Measurements from ENCODE around the gene ALCAM.

Gene ALCAM

GRCh38 chr3:105366326-105367062, at the start of gene ALCAM:
ALCAM (plus strand) TSS chr3:105366909.
- DNase-seq: peak; percentile 92

GRCh38 chr3:105317841-105318240, 48.9 kb upstream of the ALCAM start:
- no peak for DNase-seq

GRCh38 chr3:105322570-105323273, 44.0 kb upstream of the ALCAM start:
- DNase-seq: no peak

- DNase-seq: no peak
Measured at GRCh38 chr3:105323274-105323599, 43.5 kb upstream of the ALCAM start.

- DNase-seq: no peak
Measured at GRCh38 chr3:105324951-105325350, 41.8 kb upstream of the ALCAM start.

GRCh38 chr3:105327662-105328337, 38.9 kb upstream of the ALCAM start:
- no peak for DNase-seq

- DNase-seq: no peak
Measured at GRCh38 chr3:105328338-105328730, 38.4 kb upstream of the ALCAM start.

GRCh38 chr3:105332961-105333360, 33.7 kb upstream of the ALCAM start:
- DNase-seq: no peak

GRCh38 chr3:105334138-105334882, 32.4 kb upstream of the ALCAM start:
- no peak for DNase-seq

- DNase-seq: no peak
Measured at GRCh38 chr3:105339946-105340345, 26.8 kb upstream of the ALCAM start.

- no peak for DNase-seq
Measured at GRCh38 chr3:105343991-105344390, 22.7 kb upstream of the ALCAM start.

GRCh38 chr3:105345156-105345555, 21.6 kb upstream of the ALCAM start:
- no peak for DNase-seq

- no peak for DNase-seq
Measured at GRCh38 chr3:105347625-105348302, 18.9 kb upstream of the ALCAM start.

GRCh38 chr3:105348307-105348706, 18.4 kb upstream of the ALCAM start:
- DNase-seq: no peak

GRCh38 chr3:105349684-105350387, 16.9 kb upstream of the ALCAM start:
- DNase-seq: no peak

GRCh38 chr3:105351821-105352220, 14.9 kb upstream of the ALCAM start:
- DNase-seq: no peak

- DNase-seq: no peak
Measured at GRCh38 chr3:105352976-105353375, 13.7 kb upstream of the ALCAM start.

- no peak for DNase-seq
Measured at GRCh38 chr3:105353485-105354161, 13.1 kb upstream of the ALCAM start.

GRCh38 chr3:105354429-105354828, 12.3 kb upstream of the ALCAM start:
- DNase-seq: no peak

GRCh38 chr3:105355408-105356061, 11.2 kb upstream of the ALCAM start:
- DNase-seq: no peak

GRCh38 chr3:105356396-105356795, 10.3 kb upstream of the ALCAM start:
- no peak for DNase-seq
